Esophagus muscularis mucosa (tissue), 3 donors: Measurements from ENCODE around the gene ENKUR.
A peak's percentile ranks its signal among the peaks of the same experiment; 100 is the strongest.

Experiments used
- POLR2A ChIP-seq: fragments of 450-650 bp; IDR thresholded peaks from one replicate; pipeline ENCODE4 v1.6.1; 2017; ENCODE audit warnings: antibody characterized with exemption, moderate library complexity, mild to moderate bottlenecking, low read depth
- POLR2AphosphoS5 ChIP-seq, 2 donors: sonication (generic); formaldehyde crosslinking; IDR thresholded peaks; one replicate each; pipeline ENCODE4 v1.6.1; 2017; ENCODE audit warnings: antibody characterized with exemption in 2 of 2
- TF ChIP-seq, protein P1 (sequence below), 3 experiments: fragments of 200-600 bp in 2 of 3; fragments of 450-650 bp in 1 of 3; sonication (generic) in 2 of 3; IDR thresholded peaks; one replicate each; pipeline ENCODE4 v1.5.1; 2017 to 2019; ENCODE audit warnings: antibody characterized with exemption in 3 of 3, mild to moderate bottlenecking in 2 of 3, moderate library complexity in 1 of 3

- peak in 1 of 2 donors; percentile 64 for TF ChIP-seq POLR2AphosphoS5 (IDR thresholded peaks at IDR 0.05)
- TF ChIP-seq, protein P1, sequence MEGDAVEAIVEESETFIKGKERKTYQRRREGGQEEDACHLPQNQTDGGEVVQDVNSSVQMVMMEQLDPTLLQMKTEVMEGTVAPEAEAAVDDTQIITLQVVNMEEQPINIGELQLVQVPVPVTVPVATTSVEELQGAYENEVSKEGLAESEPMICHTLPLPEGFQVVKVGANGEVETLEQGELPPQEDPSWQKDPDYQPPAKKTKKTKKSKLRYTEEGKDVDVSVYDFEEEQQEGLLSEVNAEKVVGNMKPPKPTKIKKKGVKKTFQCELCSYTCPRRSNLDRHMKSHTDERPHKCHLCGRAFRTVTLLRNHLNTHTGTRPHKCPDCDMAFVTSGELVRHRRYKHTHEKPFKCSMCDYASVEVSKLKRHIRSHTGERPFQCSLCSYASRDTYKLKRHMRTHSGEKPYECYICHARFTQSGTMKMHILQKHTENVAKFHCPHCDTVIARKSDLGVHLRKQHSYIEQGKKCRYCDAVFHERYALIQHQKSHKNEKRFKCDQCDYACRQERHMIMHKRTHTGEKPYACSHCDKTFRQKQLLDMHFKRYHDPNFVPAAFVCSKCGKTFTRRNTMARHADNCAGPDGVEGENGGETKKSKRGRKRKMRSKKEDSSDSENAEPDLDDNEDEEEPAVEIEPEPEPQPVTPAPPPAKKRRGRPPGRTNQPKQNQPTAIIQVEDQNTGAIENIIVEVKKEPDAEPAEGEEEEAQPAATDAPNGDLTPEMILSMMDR (IDR thresholded peaks at IDR 0.05) = no peak
- TF ChIP-seq POLR2A = no peak
These were observed 57.8 kb downstream of the ENKUR start for GRCh38 chr10:24958091-24958720.
